Inflammatory macrophage (primary cell): ENCODE measurements around the gene AATK.

Experiments
- DNase-seq, 2 donors: peaks; one replicate each; pipeline ENCODE4 v3.0.0-alpha.2; 2020 to 2022

Gene AATK

GRCh38 chr17:81127133-81127455 is 38.9 kb downstream of the AATK start:
- DNase-seq, result no peak

DNA sequence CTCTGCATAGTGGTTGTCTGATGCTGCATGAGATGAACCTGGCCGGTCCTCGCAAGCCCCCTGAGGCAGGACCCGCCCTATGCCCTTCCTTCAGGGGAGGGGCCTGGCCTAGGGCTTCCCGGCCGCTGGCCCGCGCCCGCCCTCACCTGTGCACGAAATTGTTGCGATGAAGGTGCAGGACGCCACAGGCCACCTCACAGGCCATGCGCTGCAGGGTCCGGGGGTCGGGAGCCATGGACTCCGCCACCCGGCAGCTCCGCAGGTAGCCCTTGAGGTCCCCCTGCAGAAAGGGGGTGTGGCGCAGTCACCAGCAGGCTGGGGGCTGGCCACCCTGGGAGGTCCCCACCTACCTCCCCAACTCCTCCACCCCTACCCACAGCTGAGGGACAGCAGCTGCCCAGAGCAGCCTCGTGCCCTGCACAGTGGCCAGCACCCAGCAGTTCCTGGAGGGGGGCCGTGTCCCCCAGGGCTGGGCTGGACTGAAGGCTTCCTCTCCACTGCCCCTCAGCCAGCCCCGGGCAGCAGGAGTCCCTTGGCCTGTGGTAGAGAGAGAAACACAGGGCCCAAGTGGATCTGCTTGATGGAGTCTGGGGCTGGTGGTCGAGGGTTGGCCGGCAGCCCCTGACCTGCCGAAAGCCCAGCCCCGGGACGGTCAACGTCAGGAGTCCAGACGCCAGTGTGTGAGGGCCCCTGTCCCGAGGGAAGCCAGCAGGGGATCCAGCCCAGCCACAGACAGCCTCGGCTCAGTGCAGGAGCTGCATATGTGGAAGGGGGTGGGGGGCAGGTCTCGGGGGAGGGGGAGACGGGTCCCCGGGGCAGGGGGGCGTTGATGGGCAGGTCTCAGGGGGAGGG is 39.5 kb downstream of the AATK start:
- DNase-seq, result no peak

GRCh38 chr17:81125573-81126081 is 40.4 kb downstream of the AATK start:
- no peak for DNase-seq

DNA sequence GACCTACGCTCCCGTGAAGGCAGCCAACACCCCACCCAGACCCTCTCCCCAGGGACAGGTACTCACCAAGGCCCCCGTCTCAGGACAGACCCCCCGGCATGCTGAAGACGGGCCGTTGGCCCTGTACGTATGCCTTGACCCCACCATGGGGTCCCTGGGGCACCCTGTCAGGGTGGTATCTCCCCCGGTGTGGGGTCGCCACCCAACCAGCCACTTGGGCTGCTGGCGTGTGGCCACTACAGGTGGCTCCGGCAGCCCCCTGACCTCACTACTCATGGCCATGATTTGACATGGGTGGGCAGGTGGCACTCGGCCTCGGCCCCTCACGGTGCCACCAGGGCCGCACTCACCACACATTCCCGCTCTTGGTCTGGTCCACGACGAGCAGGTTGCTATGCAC is 41.6 kb downstream of the AATK start:
- no peak for DNase-seq

DNA sequence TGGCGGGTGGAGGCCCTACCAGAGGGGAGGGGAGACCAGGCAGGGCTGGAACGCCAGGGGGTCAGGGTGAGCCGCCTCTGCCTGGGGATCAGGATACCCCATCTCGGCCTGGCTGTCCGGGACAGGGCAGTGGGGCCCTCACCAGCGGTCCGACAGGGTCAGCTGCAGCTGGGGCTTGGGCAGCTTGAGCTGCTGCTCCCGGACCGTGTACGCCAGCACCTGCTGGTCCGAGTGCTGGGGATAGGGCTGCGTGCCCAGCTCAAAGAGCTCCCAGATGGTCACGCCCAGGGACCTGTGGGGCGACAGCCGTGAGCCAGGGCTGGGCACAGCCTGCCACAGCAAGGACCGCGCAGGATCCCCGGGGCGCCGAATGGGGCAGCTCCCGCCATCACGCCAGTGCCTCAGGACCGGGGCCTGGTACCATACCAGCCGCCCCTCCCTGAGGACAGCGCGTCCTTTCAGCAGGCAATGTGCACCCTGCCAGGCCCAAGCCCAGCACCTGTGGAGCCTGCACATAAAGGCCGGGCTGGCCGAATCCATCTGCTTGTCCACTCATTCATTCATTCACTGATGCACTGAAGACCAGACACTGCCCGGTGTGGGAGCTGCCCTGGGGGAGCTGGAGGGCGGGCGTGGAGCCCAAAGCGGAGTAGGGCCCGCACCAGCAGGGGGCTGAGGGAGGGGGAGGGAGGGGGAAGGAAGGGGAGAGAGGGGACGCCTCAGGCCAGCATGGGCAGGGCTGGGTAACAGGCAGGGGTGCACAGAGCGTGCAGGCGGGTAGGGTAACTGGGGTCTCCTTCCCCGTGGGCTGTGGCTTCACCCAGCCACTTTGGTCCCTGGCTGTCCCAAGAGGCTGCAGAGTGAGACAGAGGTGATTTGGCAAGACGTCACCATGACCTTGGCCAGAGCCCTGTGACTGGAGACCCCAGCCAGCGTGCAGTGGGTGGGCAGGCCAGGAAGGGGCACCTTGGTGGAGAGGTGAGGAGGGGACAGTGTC is 42.7 kb downstream of the AATK start:
- DNase-seq, result no peak

- DNase-seq, result no peak
Observed at GRCh38 chr17:81121841-81122733, 43.9 kb downstream of the AATK start.

DNA sequence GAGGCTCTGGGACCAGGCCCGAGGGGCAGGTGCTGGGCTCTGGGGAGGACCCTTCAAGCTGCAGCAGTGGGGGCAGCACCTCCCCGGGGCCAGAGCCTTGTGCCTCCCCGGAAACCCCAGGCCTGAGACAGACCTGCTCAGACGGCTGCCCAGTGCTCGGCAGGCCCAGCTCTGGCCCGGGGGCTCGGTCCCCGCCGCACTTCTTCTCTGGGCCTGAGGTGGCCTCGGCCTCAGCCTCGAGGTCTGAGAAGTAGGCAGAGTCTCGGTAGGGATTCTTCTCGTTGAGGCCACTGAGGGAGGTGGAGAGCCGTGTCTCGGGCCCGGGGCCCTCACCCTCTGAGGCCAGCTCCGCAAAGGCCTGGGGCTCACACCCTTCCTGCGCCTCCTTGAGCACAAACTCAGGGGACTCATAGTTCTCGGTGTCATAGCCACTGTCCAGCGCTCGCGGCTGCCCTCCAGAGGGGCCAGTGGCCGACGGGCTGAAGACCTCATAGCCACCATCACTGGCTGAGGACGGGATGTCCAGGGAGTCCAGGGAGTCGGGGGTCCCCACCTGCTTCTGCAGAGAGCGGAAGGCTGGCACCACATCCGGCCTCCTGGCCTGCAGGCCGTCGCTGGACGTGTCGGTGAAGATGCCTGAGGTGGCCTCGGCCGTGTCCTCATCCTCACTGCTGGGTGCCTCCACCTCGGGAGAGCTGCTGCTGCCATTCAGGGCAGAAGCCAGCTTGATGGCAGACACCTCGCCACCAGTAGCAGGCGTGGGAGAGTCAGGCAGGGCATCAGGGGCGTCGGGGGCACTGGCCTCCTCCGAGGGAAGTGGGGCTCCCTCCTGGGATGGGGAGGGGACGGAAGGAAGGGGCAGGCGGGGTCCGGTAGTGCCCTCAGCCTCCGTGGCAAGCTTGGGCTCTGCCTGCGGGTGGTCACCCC is 45.1 kb downstream of the AATK start:
- DNase-seq, result no peak

DNA sequence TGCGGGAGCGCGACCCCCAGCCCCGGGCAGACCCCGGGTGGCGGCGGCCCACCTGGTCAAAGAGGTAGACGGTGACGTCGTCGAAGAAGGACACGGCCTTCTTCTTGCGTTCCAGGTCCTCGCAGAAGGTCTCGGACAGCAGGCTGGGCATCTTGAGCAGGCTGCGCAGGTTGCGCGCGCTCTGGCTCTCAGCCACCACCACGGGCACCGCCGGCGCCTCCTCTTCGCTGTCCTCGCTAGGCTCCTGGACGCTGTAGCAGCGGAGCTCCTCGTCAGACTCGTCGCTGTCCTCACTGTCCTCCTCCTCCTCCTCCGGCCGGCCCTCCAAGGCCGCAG is 45.9 kb downstream of the AATK start:
- DNase-seq, result no peak

DNA sequence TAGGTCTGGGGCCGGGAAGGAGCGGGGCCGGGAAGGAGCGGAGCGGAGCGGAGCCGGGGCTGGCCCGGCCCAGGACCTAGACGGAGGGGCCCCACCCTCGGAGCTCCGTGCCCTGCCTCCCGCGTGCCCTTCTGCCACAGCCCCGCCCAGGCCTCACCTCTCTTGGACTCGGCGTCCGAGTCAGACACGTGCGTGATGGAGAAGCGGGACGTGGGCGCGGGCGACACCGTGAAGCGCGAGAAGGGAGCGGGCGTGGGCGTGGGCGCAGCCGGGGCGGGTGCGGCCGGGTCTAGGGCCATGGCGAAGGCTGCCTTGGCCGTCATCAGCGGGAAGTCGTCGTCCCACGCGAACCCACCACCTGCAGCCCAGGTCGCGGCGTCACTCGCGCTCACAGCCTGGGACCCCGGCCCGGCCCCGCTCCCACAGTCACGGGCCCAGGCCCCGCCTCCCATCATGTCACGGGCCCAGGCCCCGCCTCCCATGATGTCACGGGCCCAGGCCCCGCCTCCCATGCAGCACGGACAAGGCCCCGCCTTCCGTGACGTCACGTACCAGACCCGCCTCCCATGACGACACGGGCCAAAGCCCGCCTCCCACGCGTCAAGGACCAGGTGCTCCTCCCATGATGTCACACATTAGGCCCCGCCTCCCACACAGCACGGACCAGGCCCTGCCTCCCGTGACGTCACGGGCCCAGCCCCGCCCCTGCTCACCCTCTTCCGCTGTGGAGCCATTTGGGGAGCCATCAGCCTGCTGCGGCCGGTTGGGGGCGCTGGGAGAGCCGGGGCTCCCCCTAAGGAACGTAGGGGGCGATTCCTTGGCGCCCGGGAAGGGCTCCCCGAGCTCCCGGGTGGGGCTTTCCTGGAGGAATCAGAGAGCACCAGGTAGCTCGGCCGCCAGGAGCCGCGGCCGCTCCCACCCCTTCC is 46.5 kb downstream of the AATK start:
- DNase-seq, result peak; percentile 83 to 86

- DNase-seq, result no peak
Observed at GRCh38 chr17:81118308-81119221, 47.5 kb downstream of the AATK start.

DNA sequence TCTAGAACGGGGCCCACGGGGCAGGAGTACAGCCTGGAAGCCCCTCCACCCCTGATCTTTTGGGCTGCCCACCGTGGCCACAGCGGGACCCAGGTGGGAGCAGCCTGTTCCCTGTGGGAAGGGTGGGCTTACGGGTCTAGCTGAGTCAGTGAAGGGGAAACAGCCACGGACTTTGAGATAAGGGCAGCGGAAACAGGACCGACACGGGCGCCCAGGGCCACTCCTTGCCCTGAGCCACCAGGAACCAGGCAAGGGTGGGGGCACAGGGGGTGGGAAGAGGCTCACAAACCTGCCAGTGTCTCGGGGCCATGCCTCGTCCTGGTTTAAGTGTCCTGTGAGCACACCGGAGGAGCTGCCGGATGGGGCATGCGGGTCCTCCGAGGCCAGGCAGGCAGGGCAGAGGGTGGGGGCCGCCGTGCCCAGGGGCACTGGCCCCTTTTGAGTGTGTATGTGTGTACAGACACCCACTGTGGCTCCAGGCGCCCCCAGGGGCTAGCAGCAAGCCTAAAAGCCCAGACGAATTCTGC is 48.3 kb downstream of the AATK start:
- DNase-seq, result no peak

- DNase-seq, result no peak
Observed at GRCh38 chr17:81116704-81117103, 49.3 kb downstream of the AATK start.

- no peak for DNase-seq
Observed at GRCh38 chr17:81115749-81116464, 50.1 kb downstream of the AATK start.

DNA sequence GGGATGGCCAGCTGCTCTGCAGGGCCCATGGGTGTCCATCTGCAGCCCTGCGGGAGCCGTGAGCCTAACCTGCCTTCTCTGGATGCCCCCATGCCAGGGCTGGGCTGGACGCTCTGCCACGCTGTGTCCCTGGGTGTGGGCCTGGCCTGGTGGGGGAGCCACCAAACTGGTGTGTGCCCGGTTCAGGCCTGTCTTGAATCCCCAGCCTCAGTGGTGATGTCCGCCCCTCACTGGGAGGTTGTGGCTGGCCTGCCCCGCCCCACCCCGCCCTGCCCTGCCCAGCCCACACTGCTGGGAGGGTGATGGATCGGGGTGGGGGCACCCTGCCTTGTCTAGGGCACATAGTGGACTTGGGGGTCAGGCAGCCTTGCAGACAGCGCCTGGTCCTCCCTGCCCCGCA is 50.8 kb downstream of the AATK start:
- no peak for DNase-seq

DNA sequence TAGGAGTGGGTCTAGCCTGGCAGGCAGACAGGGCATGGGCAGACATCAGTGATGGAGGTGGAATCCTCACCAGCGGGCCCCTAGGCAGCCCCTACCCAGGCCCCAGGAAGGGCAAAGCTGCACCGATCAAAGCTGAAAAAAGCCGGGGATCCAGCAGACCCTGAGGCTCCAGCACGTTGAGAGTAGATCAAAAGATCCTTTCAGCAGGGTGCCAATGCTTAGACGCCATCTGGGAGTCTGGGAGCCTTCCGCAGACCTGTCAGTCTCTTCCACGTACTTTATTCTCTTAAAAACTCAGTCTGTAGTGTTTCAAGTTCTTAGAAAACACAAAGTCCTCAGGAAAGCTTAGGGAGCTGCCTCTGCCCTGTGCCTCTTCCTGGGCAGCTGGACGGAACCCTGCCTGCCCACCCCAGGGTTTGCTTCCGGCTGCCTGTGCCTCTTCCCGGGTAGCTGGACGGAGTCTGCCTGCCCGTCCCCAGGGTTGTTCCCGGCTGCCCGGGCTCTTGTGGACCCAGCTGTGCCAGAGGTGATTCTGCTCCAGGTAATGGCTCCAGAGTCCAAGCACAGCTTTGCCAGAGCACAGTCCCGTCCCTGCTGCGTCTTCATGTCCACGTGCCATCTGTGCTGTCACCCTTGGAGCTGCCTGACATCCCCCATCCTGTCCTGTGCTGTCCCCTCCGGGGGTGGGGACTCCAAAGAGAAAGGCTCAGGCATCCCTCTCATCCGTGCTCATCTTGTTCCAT is 51.5 kb downstream of the AATK start:
- DNase-seq, result no peak

DNA sequence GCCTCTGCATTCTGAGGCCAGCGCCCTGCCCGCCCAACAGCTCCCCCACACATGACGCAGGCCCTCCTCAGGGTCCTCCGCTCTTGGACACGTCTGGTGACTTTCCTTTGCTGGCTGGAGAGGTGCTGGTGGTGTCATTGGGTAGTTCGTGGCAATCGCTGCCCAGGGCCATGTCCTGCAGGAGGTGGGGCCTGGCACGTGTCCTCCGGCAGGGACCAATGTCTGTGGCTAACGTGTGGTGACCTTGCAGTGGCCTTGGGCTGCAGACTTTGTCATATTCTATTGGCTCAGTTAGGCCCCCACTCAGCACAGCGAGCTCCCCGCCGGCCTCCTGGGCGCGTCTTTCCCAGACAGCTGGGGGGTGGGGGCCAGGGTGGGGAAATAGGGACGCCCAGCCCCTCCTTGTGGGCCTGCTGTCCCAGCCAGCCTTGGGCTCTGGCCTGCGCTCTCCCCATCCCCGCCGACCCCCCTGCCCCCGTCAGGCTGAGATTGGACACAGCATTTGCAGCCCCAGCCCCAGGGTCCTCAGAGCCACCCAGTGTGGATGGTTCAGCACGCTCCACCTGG is 52.8 kb downstream of the AATK start:
- no peak for DNase-seq

DNA sequence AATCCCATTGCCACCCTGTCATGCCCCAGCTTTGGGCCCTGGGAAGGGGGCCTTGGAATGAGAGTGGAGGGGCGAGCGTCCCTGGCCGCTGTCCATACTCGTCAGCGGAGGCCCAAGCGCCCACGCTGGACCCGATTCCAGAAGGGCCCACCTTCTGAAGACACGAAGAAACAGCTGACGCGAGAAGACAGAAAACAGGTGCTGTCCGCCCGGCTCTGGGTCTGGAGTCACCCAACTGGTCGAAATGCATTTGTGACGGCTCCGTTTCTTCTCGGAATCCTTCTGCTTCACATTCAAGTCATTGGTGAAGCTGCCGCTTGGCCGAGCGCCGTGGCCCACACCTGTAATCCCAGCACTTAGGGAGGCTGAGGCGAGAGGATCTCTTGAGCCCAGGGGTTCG is 53.6 kb downstream of the AATK start:
- DNase-seq, result no peak
